Astrocyte (in vitro differentiated cells and primary cell): ENCODE results near the gene ATP10B. TPM values are rescaled to one million over a fixed set of nuclear protein-coding genes. Genes with fewer than 3 reads are reported as not detected.

Experiments
- DNase-seq: peaks from one replicate; pipeline ENCODE4 v3.0.0-alpha.2; 2010; ENCODE audit warnings: low read depth
- FAIRE-seq: peaks from 2 replicates; lab custom pipeline; 2011; peaks lifted over from hg19 to GRCh38; lab: Jason Lieb, UNC
- H2AFZ ChIP-seq: 2 replicates; pipeline ENCODE4 v1.6.0; 2012; ENCODE audit warnings: low read depth, low read length, inconsistent platforms
- H3K27ac ChIP-seq: 2 replicates; pipeline ENCODE4 v1.5.1; 2011; ENCODE audit warnings: low read depth, low read length, inconsistent platforms
- H3K27me3 ChIP-seq: 2 replicates; pipeline ENCODE4 v1.6.0; 2011; ENCODE audit warnings: low read length, inconsistent platforms; ENCODE audit not compliant: insufficient read depth
- H3K36me3 ChIP-seq: 2 replicates; pipeline ENCODE4 v1.5.1; 2011; ENCODE audit warnings: low read length, inconsistent platforms; ENCODE audit not compliant: insufficient read depth
- H3K4me1 ChIP-seq: 2 replicates; pipeline ENCODE4 v1.5.1; 2011; ENCODE audit warnings: low read length, inconsistent platforms; ENCODE audit not compliant: insufficient read depth
- H3K4me2 ChIP-seq: 2 replicates; pipeline ENCODE4 v1.6.0; 2012; ENCODE audit warnings: low read length, inconsistent platforms
- H3K4me3 ChIP-seq: 2 replicates; pipeline ENCODE4 v1.5.1; 2011; ENCODE audit warnings: low read depth, mild to moderate bottlenecking, low read length, inconsistent platforms; ENCODE audit not compliant: insufficient read depth
- H3K79me2 ChIP-seq: 2 replicates; pipeline ENCODE4 v1.6.0; 2012; ENCODE audit warnings: mild to moderate bottlenecking, low read length, inconsistent platforms; ENCODE audit not compliant: insufficient read depth
- H3K9ac ChIP-seq: 2 replicates; pipeline ENCODE4 v1.6.0; 2012; ENCODE audit warnings: mild to moderate bottlenecking, low read length, inconsistent platforms
- H3K9me3 ChIP-seq: 2 replicates; pipeline ENCODE4 v1.5.1; 2012; ENCODE audit warnings: low read depth, mild to moderate bottlenecking, low read length, inconsistent platforms; ENCODE audit not compliant: insufficient read depth
- H4K20me1 ChIP-seq: 2 replicates; pipeline ENCODE4 v1.6.0; 2012; ENCODE audit warnings: low read length, inconsistent platforms; ENCODE audit not compliant: insufficient read depth
- H3K27ac Mint-ChIP-seq: one replicate; pipeline ENCODE4 v1.8.0; 2021; ENCODE audit warnings: mild to moderate bottlenecking, mixed read lengths; ENCODE audit not compliant: unreplicated experiment
- H3K27me3 Mint-ChIP-seq: one replicate; pipeline ENCODE4 v1.8.0; 2021; ENCODE audit warnings: low read depth, mixed read lengths; ENCODE audit not compliant: unreplicated experiment
- H3K36me3 Mint-ChIP-seq: one replicate; pipeline ENCODE4 v1.8.0; 2021; ENCODE audit warnings: low read depth, mixed read lengths; ENCODE audit not compliant: unreplicated experiment
- H3K4me1 Mint-ChIP-seq: one replicate; pipeline ENCODE4 v1.8.0; 2021; ENCODE audit warnings: low read depth, mixed read lengths; ENCODE audit not compliant: unreplicated experiment
- H3K4me3 Mint-ChIP-seq: one replicate; pipeline ENCODE4 v1.8.0; 2021; ENCODE audit warnings: mild to moderate bottlenecking, moderate library complexity, mixed read lengths; ENCODE audit not compliant: unreplicated experiment
- H3K9me3 Mint-ChIP-seq: one replicate; pipeline ENCODE4 v1.8.0; 2021; ENCODE audit warnings: mild to moderate bottlenecking, mixed read lengths; ENCODE audit not compliant: unreplicated experiment
- EZH2 ChIP-seq: IDR thresholded peaks from 2 replicates; pipeline ENCODE4 v1.6.1; 2012; ENCODE audit warnings: mild to moderate bottlenecking, low read length, inconsistent platforms; ENCODE audit not compliant: insufficient read depth
- total RNA-seq: library from RNA; stranded (reverse); gene quantifications from 2 replicates; pipeline ENCODE4 v1.2.1, GENCODE V29; 2021
- TF ChIP-seq, protein P1 (sequence below): IDR thresholded peaks from 2 replicates; pipeline ENCODE4 v1.5.1; 2011; ENCODE audit warnings: low read depth, mild to moderate bottlenecking, inconsistent platforms, low read length, moderate library complexity; ENCODE audit not compliant: insufficient read depth

Gene ATP10B
- total RNA-seq, 1 donor from 2014 or later = not detected

DNA sequence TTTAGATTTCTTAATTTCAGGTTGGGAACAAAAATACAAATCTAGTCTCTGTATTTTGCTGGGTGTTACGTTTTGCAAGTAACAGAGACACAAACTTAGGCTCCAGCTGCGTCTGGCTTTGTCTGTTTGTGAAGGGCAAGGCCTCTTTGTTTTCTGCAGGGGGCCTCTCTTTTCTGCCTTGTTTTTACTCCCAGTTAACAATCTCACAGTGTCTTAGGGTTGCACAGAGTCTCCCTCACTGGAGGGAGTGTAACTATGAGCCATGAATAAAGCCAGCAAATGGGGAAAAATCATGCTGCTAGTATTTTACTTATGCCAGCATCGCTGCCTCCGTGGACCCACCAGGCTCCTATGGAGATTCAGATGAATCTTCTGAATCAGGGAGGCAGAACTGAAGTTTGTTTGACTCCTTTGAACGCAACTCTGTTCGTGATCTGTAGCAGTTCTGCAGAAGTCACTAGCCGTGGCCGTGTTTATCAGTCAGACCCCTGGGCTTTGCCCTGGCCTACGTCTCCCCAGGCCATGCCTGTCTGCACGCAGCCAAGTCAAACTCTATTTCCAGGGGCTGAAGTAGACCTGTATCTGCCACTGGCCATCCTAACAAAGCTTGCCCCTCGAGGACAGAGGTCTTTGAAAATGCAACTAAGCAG lies 77.2 kb downstream of the ATP10B start:
- H3K27ac ChIP-seq = no peak overlapping the region
- no peak overlapping the region for H3K4me2 ChIP-seq
- no peak for TF ChIP-seq EZH2
- TF ChIP-seq, protein P1, sequence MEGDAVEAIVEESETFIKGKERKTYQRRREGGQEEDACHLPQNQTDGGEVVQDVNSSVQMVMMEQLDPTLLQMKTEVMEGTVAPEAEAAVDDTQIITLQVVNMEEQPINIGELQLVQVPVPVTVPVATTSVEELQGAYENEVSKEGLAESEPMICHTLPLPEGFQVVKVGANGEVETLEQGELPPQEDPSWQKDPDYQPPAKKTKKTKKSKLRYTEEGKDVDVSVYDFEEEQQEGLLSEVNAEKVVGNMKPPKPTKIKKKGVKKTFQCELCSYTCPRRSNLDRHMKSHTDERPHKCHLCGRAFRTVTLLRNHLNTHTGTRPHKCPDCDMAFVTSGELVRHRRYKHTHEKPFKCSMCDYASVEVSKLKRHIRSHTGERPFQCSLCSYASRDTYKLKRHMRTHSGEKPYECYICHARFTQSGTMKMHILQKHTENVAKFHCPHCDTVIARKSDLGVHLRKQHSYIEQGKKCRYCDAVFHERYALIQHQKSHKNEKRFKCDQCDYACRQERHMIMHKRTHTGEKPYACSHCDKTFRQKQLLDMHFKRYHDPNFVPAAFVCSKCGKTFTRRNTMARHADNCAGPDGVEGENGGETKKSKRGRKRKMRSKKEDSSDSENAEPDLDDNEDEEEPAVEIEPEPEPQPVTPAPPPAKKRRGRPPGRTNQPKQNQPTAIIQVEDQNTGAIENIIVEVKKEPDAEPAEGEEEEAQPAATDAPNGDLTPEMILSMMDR = no peak
- no peaks in the 10 kb centered on the region for H3K36me3 ChIP-seq
- no peak overlapping the region for H3K4me3 ChIP-seq
- no peaks in the 10 kb centered on the region for H3K27me3 Mint-ChIP-seq
- no peaks in the 10 kb centered on the region for H3K9me3 Mint-ChIP-seq
- no peak for DNase-seq
- H3K27me3 ChIP-seq = no peaks in the 10 kb centered on the region
- no peaks in the 10 kb centered on the region for H3K9me3 ChIP-seq
- H3K27ac Mint-ChIP-seq = no peak overlapping the region
- no peaks in the 10 kb centered on the region for H3K79me2 ChIP-seq
- H2AFZ ChIP-seq = peak overlapping the region; percentile 26
- H3K4me1 ChIP-seq = no peaks in the 10 kb centered on the region
- no peaks in the 10 kb centered on the region for H4K20me1 ChIP-seq
- no peak for FAIRE-seq
- no peak overlapping the region for H3K4me3 Mint-ChIP-seq
- H3K4me1 Mint-ChIP-seq = peaks cover 2% of the 10 kb centered on the region
- no peak overlapping the region for H3K9ac ChIP-seq
- no peaks in the 10 kb centered on the region for H3K36me3 Mint-ChIP-seq

DNA sequence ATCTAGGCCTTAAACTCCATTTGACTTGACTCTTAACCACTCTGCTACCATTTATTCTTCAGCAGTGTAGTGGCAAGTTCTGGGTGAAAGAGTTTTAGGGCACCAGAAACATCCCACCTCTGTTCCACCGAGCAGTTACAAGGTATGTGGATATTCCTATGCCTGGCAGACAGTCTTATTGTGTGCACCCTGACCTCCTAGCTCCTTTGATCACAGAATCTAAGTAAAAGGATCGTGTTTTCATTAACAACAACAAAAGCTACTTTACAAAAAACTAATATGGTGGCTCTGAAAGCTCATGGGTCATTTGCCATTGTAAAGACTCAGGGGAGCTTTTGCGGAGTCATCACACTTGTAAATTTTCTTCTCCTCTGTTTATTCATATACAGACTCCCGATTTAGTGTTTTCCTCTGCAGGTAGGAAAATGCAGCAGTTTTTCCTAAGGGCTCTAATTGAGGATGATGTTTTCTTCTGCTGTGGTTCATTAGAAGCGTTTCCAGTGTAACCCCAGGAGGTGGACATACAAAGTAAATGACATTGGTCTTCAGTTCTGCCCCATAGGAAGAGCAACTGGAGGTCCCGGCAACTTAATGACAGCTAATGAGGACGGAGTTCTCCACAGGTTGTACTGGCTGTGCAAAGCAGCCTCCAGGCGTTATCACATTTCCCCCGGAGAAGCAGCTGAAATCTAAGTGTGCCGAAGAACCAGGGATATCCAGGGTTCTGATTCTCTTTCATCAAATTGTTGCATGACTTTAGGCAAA lies 78.2 kb downstream of the ATP10B start:
- FAIRE-seq = no peak
- H3K9me3 ChIP-seq = no peaks in the 10 kb centered on the region
- TF ChIP-seq, protein P1 = no peak
- no peak for TF ChIP-seq EZH2
- DNase-seq = no peak
- H3K27me3 Mint-ChIP-seq = no peaks in the 10 kb centered on the region
- H3K79me2 ChIP-seq = no peaks in the 10 kb centered on the region
- no peaks in the 10 kb centered on the region for H3K27me3 ChIP-seq
- no peak overlapping the region for H2AFZ ChIP-seq
- H3K9ac ChIP-seq = no peak overlapping the region
- no peak overlapping the region for H3K4me2 ChIP-seq
- no peak overlapping the region for H3K27ac Mint-ChIP-seq
- H3K36me3 ChIP-seq = no peaks in the 10 kb centered on the region
- peaks cover 2% of the 10 kb centered on the region for H3K4me1 Mint-ChIP-seq
- no peak overlapping the region for H3K4me3 ChIP-seq
- H3K4me3 Mint-ChIP-seq = no peak overlapping the region
- no peaks in the 10 kb centered on the region for H3K36me3 Mint-ChIP-seq
- no peaks in the 10 kb centered on the region for H3K9me3 Mint-ChIP-seq
- no peak overlapping the region for H3K27ac ChIP-seq
- H4K20me1 ChIP-seq = no peaks in the 10 kb centered on the region
- H3K4me1 ChIP-seq = no peaks in the 10 kb centered on the region

DNA sequence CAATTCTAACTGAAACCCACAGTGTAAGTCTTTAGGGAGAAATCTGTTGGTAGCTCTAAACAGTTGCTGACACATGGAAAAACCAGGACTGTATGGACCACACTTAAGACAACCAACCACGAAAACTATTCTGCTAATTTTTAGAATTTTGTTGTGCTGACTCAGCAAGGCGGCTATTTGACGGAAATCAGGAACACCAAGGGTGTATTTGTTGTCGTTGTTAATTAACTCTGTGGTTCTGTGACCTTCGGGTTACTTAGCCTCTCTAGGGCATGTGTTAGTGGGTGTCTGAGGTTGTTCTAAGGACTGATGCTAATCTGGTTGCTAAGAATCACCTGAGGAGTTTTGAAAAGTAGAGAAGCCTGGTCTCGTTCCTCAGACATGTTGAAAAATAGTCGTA lies 79.2 kb downstream of the ATP10B start:
- H3K79me2 ChIP-seq = no peaks in the 10 kb centered on the region
- Mint-ChIP-seq H3K9me3 (no peaks in the 10 kb centered on the region), H3K27me3 (no peaks in the 10 kb centered on the region), H3K4me3 (no peak overlapping the region), H3K27ac (no peak overlapping the region), H3K4me1 (peaks cover 2% of the 10 kb centered on the region), H3K36me3 (no peaks in the 10 kb centered on the region)
- no peak overlapping the region for H3K9ac ChIP-seq
- no peaks in the 10 kb centered on the region for H3K36me3 ChIP-seq
- FAIRE-seq = no peak
- H4K20me1 ChIP-seq = no peaks in the 10 kb centered on the region
- TF ChIP-seq, protein P1 = no peak
- no peak for TF ChIP-seq EZH2
- no peak overlapping the region for H2AFZ ChIP-seq
- no peak overlapping the region for H3K4me3 ChIP-seq
- no peaks in the 10 kb centered on the region for H3K4me1 ChIP-seq
- no peak overlapping the region for H3K4me2 ChIP-seq
- no peak overlapping the region for H3K27ac ChIP-seq
- no peaks in the 10 kb centered on the region for H3K27me3 ChIP-seq
- no peaks in the 10 kb centered on the region for H3K9me3 ChIP-seq
- no peak for DNase-seq
